Neural cell (in vitro differentiated cells): Measurements from ENCODE around the gene ATP5PD.

Experiments
- CTCF ChIP-seq: fragments of 450-650 bp; IDR thresholded peaks from 2 replicates; pipeline ENCODE4 v1.5.1; 2014; ENCODE audit warnings: antibody characterized with exemption, mild to moderate bottlenecking, moderate library complexity; ENCODE audit not compliant: poor library complexity, severe bottlenecking
- POLR2AphosphoS5 ChIP-seq: IDR thresholded peaks from 2 replicates; pipeline ENCODE4 v1.6.1; 2012
- RAD21 ChIP-seq: fragments of 450-650 bp; conservative IDR thresholded peaks from 2 replicates; pipeline ENCODE4 v1.6.1; 2014; ENCODE audit warnings: antibody characterized with exemption, mild to moderate bottlenecking, moderate library complexity
- SMC3 ChIP-seq: fragments of 450-650 bp; conservative IDR thresholded peaks from 2 replicates; pipeline ENCODE4 v1.6.1; 2014; ENCODE audit warnings: antibody characterized with exemption, mild to moderate bottlenecking, moderate library complexity; ENCODE audit not compliant: poor library complexity
- TAF1 ChIP-seq: IDR thresholded peaks from 2 replicates; pipeline ENCODE4 v1.6.1; 2012; ENCODE audit warnings: low read depth
- TF ChIP-seq, protein P1 (sequence below): IDR thresholded peaks from 2 replicates; pipeline ENCODE4 v1.6.1; 2012; ENCODE audit warnings: borderline replicate concordance

DNA sequence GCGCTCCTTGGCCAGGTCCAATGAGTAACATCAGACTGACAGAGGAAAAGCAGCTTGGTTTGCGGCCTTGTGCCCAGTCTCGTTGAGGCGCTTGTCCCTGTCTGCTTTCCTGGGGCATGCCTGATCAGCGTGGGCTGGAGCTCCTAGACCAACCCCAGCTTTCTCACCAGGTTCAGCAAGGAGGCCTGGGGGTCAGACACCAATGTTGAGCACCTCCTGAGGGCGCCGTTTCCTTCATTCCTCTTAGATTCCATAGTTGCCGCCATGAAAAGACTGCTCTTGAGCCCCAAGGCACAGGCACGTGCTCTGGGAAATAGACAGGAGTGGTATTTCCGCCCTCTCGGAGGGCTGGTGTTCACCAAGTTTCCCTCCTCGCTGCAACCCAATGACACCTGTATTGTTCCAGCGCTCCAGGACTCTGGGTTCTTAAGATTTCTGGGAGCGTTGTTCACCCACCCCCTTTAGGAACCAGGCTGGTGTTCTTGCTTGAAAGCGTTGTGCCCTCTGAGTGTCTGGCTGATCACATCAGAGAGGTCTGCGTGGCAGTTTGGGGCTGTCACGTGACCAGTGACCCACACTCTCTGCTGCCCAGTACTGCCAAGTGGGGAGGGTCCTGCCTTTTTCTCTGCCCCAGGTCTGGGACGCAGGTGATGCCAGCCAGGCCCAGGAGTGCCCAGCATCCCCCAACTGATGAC lies 18.2 kb upstream of the ATP5PD start:
- TF ChIP-seq CTCF (no peak), SMC3 (no peak), TAF1 (no peak), RAD21 (no peak), POLR2AphosphoS5 (no peak)
- TF ChIP-seq, protein P1, sequence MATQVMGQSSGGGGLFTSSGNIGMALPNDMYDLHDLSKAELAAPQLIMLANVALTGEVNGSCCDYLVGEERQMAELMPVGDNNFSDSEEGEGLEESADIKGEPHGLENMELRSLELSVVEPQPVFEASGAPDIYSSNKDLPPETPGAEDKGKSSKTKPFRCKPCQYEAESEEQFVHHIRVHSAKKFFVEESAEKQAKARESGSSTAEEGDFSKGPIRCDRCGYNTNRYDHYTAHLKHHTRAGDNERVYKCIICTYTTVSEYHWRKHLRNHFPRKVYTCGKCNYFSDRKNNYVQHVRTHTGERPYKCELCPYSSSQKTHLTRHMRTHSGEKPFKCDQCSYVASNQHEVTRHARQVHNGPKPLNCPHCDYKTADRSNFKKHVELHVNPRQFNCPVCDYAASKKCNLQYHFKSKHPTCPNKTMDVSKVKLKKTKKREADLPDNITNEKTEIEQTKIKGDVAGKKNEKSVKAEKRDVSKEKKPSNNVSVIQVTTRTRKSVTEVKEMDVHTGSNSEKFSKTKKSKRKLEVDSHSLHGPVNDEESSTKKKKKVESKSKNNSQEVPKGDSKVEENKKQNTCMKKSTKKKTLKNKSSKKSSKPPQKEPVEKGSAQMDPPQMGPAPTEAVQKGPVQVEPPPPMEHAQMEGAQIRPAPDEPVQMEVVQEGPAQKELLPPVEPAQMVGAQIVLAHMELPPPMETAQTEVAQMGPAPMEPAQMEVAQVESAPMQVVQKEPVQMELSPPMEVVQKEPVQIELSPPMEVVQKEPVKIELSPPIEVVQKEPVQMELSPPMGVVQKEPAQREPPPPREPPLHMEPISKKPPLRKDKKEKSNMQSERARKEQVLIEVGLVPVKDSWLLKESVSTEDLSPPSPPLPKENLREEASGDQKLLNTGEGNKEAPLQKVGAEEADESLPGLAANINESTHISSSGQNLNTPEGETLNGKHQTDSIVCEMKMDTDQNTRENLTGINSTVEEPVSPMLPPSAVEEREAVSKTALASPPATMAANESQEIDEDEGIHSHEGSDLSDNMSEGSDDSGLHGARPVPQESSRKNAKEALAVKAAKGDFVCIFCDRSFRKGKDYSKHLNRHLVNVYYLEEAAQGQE, result no peak
